K562 (cell line): ENCODE results near the gene TRIM69. TPM values are rescaled to one million over a fixed set of nuclear protein-coding genes. Genes with fewer than 3 reads are reported as not detected.

ENCODE experiments used
- MEF2D ChIP-seq: conservative IDR thresholded peaks from 2 replicates; pipeline ENCODE4 v1.6.1; 2016; ENCODE audit warnings: low read depth, missing genetic modification characterization, missing compliant biosample characterization
- NELFE ChIP-seq: IDR thresholded peaks from 2 replicates; pipeline ENCODE4 v1.6.1; 2011; ENCODE audit warnings: mild to moderate bottlenecking; ENCODE audit not compliant: insufficient read depth, insufficient read length
- NR2C1 ChIP-seq, 2 experiments: fragments of 450-650 bp; IDR thresholded peaks; 2 replicates each; pipeline ENCODE4 v1.6.1; 2017; ENCODE audit warnings: mild to moderate bottlenecking in 2 of 2, antibody characterized with exemption in 1 of 2, inconsistent platforms in 1 of 2, missing compliant biosample characterization in 1 of 2, missing genetic modification characterization in 1 of 2
- PML ChIP-seq: IDR thresholded peaks from 2 replicates; pipeline ENCODE4 v1.6.1; 2012; ENCODE audit warnings: low read length, inconsistent platforms
- TARDBP ChIP-seq: fragments of 450-650 bp; IDR thresholded peaks from 2 replicates; pipeline ENCODE4 v1.6.1; 2016
- XRCC5 ChIP-seq: fragments of 200-400 bp; formaldehyde crosslinking; IDR thresholded peaks from 2 replicates; pipeline ENCODE4 v1.6.1; 2017; ENCODE audit warnings: low read depth, mild to moderate bottlenecking, low read length
- ZFX ChIP-seq: sonication (generic); formaldehyde crosslinking; IDR thresholded peaks from 2 replicates; pipeline ENCODE4 v1.8.0; 2022; ENCODE audit warnings: mild to moderate bottlenecking, missing genetic modification reagents, moderate library complexity
- ZNF395 ChIP-seq: fragments of 200-800 bp; sonication (Bioruptor generic); IDR thresholded peaks from 2 replicates; pipeline ENCODE4 v1.6.1; 2017; ENCODE audit warnings: missing genetic modification characterization, missing compliant biosample characterization
- ZNF609 ChIP-seq: sonication (generic); formaldehyde crosslinking; IDR thresholded peaks from 2 replicates; pipeline ENCODE4 v1.8.1; 2023; ENCODE audit warnings: missing genetic modification reagents, mild to moderate bottlenecking, borderline replicate concordance
- ZSCAN32 ChIP-seq: fragments of 450-650 bp; formaldehyde crosslinking; IDR thresholded peaks from 2 replicates; pipeline ENCODE4 v1.4.0; 2020; ENCODE audit warnings: mild to moderate bottlenecking, moderate library complexity
- polyA plus RNA-seq, 8 experiments: library from polyadenylated mRNA; depleted of rRNA in 4 of 8; stranded (reverse) in 5 of 8; unstranded in 3 of 8; fragments of >200 nt; fragmentation: Nextera tagmentation in 2 of 8; fragmentation: Illumina TruSeq in 1 of 8; extraction: Ambion mirVana in 2 of 8; extraction: Trizol in 1 of 8; gene quantifications; 2 replicates each; pipeline versions ENCODE4 v1.2.1 to v1.2.3, GENCODE V29; 2011 to 2014; ENCODE audit warnings: inconsistent platforms in 1 of 8, missing spikeins in 1 of 8
- total RNA-seq, 7 experiments: library from RNA; depleted of rRNA in 6 of 7; stranded (reverse); fragments of >200 nt in 6 of 7; fragmentation: Illumina TruSeq in 2 of 7; extraction: Trizol in 2 of 7; gene quantifications; 2 replicates each; pipeline versions ENCODE4 v1.2.1 to v1.2.3, GENCODE V29; 2011 to 2021; ENCODE audit warnings: low replicate concordance in 1 of 7
- TF ChIP-seq, protein P1 (sequence below), 2 experiments: fragments of 450-650 bp; IDR thresholded peaks; 2 replicates each; pipeline ENCODE4 v1.6.1; 2016
- TF ChIP-seq, protein P2 (sequence below): fragments of 450-650 bp; IDR thresholded peaks from 2 replicates; pipeline ENCODE4 v1.6.1; 2018; ENCODE audit not compliant: partially characterized antibody
- TF ChIP-seq, protein P3 (sequence below): fragments of 450-650 bp; formaldehyde crosslinking; IDR thresholded peaks from 2 replicates; pipeline ENCODE4 v1.4.0; 2022; ENCODE audit warnings: missing genetic modification characterization

Gene TRIM69
- total and polyA plus RNA-seq, 9 of the 15 experiments (the other 6 are each of a cell fraction or from before 2014, with no cell fraction given), result 1.0 to 4.3 (median 2.3) TPM

GRCh38 chr15:44726568-44727484 is 9.5 kb upstream of the TRIM69 start (continued):
- no peak for TF ChIP-seq ZNF609
- TF ChIP-seq, protein P1, sequence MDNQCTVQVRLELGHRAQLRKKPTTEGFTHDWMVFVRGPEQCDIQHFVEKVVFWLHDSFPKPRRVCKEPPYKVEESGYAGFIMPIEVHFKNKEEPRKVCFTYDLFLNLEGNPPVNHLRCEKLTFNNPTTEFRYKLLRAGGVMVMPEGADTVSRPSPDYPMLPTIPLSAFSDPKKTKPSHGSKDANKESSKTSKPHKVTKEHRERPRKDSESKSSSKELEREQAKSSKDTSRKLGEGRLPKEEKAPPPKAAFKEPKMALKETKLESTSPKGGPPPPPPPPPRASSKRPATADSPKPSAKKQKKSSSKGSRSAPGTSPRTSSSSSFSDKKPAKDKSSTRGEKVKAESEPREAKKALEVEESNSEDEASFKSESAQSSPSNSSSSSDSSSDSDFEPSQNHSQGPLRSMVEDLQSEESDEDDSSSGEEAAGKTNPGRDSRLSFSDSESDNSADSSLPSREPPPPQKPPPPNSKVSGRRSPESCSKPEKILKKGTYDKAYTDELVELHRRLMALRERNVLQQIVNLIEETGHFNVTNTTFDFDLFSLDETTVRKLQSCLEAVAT (IDR thresholded peaks at IDR 0.05), result no peak
- TF ChIP-seq PML, result peak; percentile 98
- no peak for TF ChIP-seq MEF2D (tag)
- TF ChIP-seq ZFX (CRISPR knock-in tag), result no peak; the same call in 1 of the 2 replicates
- TF ChIP-seq ZNF395 (CRISPR knock-in tag), result 0 out of 2 replicates have a peak, but pooled peaks have one; percentile 36
- no peak for TF ChIP-seq XRCC5
- no peak for TF ChIP-seq TARDBP
- TF ChIP-seq, protein P2, sequence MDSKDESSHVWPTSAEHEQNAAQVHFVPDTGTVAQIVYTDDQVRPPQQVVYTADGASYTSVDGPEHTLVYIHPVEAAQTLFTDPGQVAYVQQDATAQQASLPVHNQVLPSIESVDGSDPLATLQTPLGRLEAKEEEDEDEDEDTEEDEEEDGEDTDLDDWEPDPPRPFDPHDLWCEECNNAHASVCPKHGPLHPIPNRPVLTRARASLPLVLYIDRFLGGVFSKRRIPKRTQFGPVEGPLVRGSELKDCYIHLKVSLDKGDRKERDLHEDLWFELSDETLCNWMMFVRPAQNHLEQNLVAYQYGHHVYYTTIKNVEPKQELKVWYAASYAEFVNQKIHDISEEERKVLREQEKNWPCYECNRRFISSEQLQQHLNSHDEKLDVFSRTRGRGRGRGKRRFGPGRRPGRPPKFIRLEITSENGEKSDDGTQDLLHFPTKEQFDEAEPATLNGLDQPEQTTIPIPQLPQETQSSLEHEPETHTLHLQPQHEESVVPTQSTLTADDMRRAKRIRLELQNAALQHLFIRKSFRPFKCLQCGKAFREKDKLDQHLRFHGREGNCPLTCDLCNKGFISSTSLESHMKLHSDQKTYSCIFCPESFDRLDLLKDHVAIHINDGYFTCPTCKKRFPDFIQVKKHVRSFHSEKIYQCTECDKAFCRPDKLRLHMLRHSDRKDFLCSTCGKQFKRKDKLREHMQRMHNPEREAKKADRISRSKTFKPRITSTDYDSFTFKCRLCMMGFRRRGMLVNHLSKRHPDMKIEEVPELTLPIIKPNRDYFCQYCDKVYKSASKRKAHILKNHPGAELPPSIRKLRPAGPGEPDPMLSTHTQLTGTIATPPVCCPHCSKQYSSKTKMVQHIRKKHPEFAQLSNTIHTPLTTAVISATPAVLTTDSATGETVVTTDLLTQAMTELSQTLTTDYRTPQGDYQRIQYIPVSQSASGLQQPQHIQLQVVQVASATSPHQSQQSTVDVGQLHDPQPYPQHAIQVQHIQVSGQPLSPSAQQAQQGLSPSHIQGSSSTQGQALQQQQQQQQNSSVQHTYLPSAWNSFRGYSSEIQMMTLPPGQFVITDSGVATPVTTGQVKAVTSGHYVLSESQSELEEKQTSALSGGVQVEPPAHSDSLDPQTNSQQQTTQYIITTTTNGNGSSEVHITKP, result no peak
- TF ChIP-seq NELFE, result no peak
- TF ChIP-seq NR2C1 (IDR thresholded peaks at IDR 0.05), result no peak
- TF ChIP-seq NR2C1 (tag; IDR thresholded peaks at IDR 0.05), result no peak
- peak; percentile 90 for TF ChIP-seq ZSCAN32 (CRISPR knock-in tag)
- TF ChIP-seq, protein P3, sequence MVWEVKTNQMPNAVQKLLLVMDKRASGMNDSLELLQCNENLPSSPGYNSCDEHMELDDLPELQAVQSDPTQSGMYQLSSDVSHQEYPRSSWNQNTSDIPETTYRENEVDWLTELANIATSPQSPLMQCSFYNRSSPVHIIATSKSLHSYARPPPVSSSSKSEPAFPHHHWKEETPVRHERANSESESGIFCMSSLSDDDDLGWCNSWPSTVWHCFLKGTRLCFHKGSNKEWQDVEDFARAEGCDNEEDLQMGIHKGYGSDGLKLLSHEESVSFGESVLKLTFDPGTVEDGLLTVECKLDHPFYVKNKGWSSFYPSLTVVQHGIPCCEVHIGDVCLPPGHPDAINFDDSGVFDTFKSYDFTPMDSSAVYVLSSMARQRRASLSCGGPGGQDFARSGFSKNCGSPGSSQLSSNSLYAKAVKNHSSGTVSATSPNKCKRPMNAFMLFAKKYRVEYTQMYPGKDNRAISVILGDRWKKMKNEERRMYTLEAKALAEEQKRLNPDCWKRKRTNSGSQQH (CRISPR knock-in tag), result peak; percentile 99
